HEK293 (cell line): ENCODE measurements around the gene NUP58.
A peak's percentile ranks its signal among the peaks of the same experiment; 100 is the strongest.

Source experiments
- CTCF ChIA-PET: fragments of 350-600 bp; formaldehyde crosslinking; extraction: SDS; loops from one replicate; lab custom pipeline; 2021; ENCODE audit warnings: antibody characterized with exemption; lab: Yijun Ruan, JAX
- POLR2A ChIA-PET: fragments of 300-600 bp; formaldehyde crosslinking; extraction: SDS; loops from one replicate; lab custom pipeline; 2020; ENCODE audit warnings: antibody characterized with exemption, inconsistent platforms; lab: Yijun Ruan, JAX
- H3K27ac ChIP-seq: fragments of 200-500 bp; sonication (Bioruptor generic); 2 replicates; pipeline ENCODE4 v1.5.1; 2014; ENCODE audit warnings: low read depth, low read length, control low read depth, inconsistent platforms; ENCODE audit errors: extremely low read depth
- H3K36me3 ChIP-seq, 2 experiments: fragments of 200-500 bp in 1 of 2; sonication (Bioruptor generic) in 1 of 2; 1 replicate in 1 of 2; 2 replicates in 1 of 2; pipeline ENCODE4 v1.5.1; 2014 to 2017; ENCODE audit warnings: inconsistent platforms in 2 of 2, low read length in 2 of 2; ENCODE audit not compliant: control insufficient read depth in 2 of 2, insufficient read depth in 1 of 2
- H3K4me1 ChIP-seq: fragments of 200-500 bp; sonication (Bioruptor generic); 2 replicates; pipeline ENCODE4 v1.5.1; 2014; ENCODE audit warnings: mild to moderate bottlenecking, low read length, inconsistent platforms; ENCODE audit not compliant: control insufficient read depth, insufficient read depth
- H3K4me3 ChIP-seq: 2 replicates; pipeline ENCODE4 v1.5.1; 2011; ENCODE audit warnings: low read depth, mild to moderate bottlenecking, control low read depth, low read length, moderate library complexity
- H3K9me3 ChIP-seq: fragments of 200-500 bp; sonication (Bioruptor generic); 2 replicates; pipeline ENCODE4 v1.5.1; 2014; ENCODE audit warnings: low read depth, low read length, inconsistent platforms; ENCODE audit not compliant: control insufficient read depth, insufficient read depth
- GLIS1 ChIP-seq: fragments of 450-650 bp; formaldehyde crosslinking; IDR thresholded peaks from 2 replicates; pipeline ENCODE4 v1.5.1; 2016; ENCODE audit warnings: missing biosample characterization, missing genetic modification characterization
- HOXC10 ChIP-seq: sonication (generic); formaldehyde crosslinking; IDR thresholded peaks from 2 replicates; pipeline ENCODE4 v1.8.1; 2023; ENCODE audit warnings: mild to moderate bottlenecking, missing genetic modification reagents
- KLF8 ChIP-seq: fragments of 450-650 bp; formaldehyde crosslinking; IDR thresholded peaks from 2 replicates; pipeline ENCODE4 v1.5.1; 2016; ENCODE audit warnings: missing biosample characterization, missing genetic modification characterization
- MEIS1 ChIP-seq: sonication (generic); formaldehyde crosslinking; IDR thresholded peaks from 2 replicates; pipeline ENCODE4 v1.8.1; 2022; ENCODE audit warnings: missing genetic modification reagents, mild to moderate bottlenecking, borderline replicate concordance
- PRDM1 ChIP-seq: fragments of 450-650 bp; formaldehyde crosslinking; IDR thresholded peaks from 2 replicates; pipeline ENCODE4; 2016; ENCODE audit warnings: missing biosample characterization, missing genetic modification characterization
- SETDB1 ChIP-seq: IDR thresholded peaks from one replicate; pipeline ENCODE4 v1.6.1; 2017; ENCODE audit warnings: mild to moderate bottlenecking, low read length, moderate library complexity, mixed read lengths; ENCODE audit not compliant: insufficient read length
- ZBTB20 ChIP-seq: fragments of 450-650 bp; formaldehyde crosslinking; IDR thresholded peaks from 2 replicates; pipeline ENCODE4 v1.5.1; 2016; ENCODE audit warnings: missing biosample characterization, missing genetic modification characterization
- ZBTB8A ChIP-seq: fragments of 450-650 bp; formaldehyde crosslinking; IDR thresholded peaks from 2 replicates; pipeline ENCODE4 v1.5.1; 2016; ENCODE audit warnings: missing biosample characterization, missing genetic modification characterization
- ZFP37 ChIP-seq: fragments of 450-650 bp; formaldehyde crosslinking; IDR thresholded peaks from 2 replicates; pipeline ENCODE4 v1.5.1; 2016; ENCODE audit warnings: missing biosample characterization, missing genetic modification characterization
- ZFP69B ChIP-seq: fragments of 450-650 bp; formaldehyde crosslinking; IDR thresholded peaks from 2 replicates; pipeline ENCODE4 v1.5.1; 2016; ENCODE audit warnings: missing biosample characterization, missing genetic modification characterization
- ZNF138 ChIP-seq: fragments of 450-650 bp; formaldehyde crosslinking; IDR thresholded peaks from 2 replicates; pipeline ENCODE4 v1.5.1; 2016; ENCODE audit warnings: missing biosample characterization, missing genetic modification characterization, borderline replicate concordance
- ZNF266 ChIP-seq: fragments of 450-650 bp; formaldehyde crosslinking; IDR thresholded peaks from 2 replicates; pipeline ENCODE4 v1.5.1; 2016; ENCODE audit warnings: missing biosample characterization, missing genetic modification characterization, low read depth
- ZNF274 ChIP-seq, 2 experiments: fragments of 200-500 bp in 1 of 2; fragments of 450-650 bp in 1 of 2; sonication (Bioruptor generic) in 1 of 2; formaldehyde crosslinking in 1 of 2; IDR thresholded peaks; 2 replicates each; pipeline versions ENCODE4 v1.5.1 to v1.6.1; 2014 to 2016; ENCODE audit warnings: borderline replicate concordance in 1 of 2, inconsistent platforms in 1 of 2, low read length in 1 of 2, missing biosample characterization in 1 of 2, missing genetic modification characterization in 1 of 2
- ZNF311 ChIP-seq: fragments of 450-650 bp; formaldehyde crosslinking; IDR thresholded peaks from 2 replicates; pipeline ENCODE4 v1.5.1; 2017; ENCODE audit warnings: missing biosample characterization, missing genetic modification characterization, borderline replicate concordance
- ZNF366 ChIP-seq: fragments of 450-650 bp; formaldehyde crosslinking; conservative IDR thresholded peaks from 2 replicates; pipeline ENCODE4 v1.5.1; 2016; ENCODE audit warnings: missing biosample characterization, missing genetic modification characterization
- ZNF433 ChIP-seq: fragments of 450-650 bp; formaldehyde crosslinking; IDR thresholded peaks from 2 replicates; pipeline ENCODE4 v1.5.1; 2016; ENCODE audit warnings: missing biosample characterization, missing genetic modification characterization, low read depth
- ZNF514 ChIP-seq: fragments of 450-650 bp; formaldehyde crosslinking; IDR thresholded peaks from 2 replicates; pipeline ENCODE4 v1.5.1; 2016; ENCODE audit warnings: missing biosample characterization, missing genetic modification characterization
- ZNF544 ChIP-seq: fragments of 450-650 bp; formaldehyde crosslinking; IDR thresholded peaks from 2 replicates; pipeline ENCODE4 v1.5.0; 2017; ENCODE audit warnings: missing biosample characterization, missing genetic modification characterization
- ZNF555 ChIP-seq: fragments of 450-650 bp; formaldehyde crosslinking; conservative IDR thresholded peaks from 2 replicates; pipeline ENCODE4 v1.5.1; 2017; ENCODE audit warnings: missing biosample characterization, mild to moderate bottlenecking, missing genetic modification characterization, inconsistent platforms
- ZNF571 ChIP-seq: fragments of 450-650 bp; formaldehyde crosslinking; IDR thresholded peaks from 2 replicates; pipeline ENCODE4 v1.5.0; 2017; ENCODE audit warnings: missing biosample characterization, missing genetic modification characterization
- ZNF677 ChIP-seq: fragments of 450-650 bp; IDR thresholded peaks from 2 replicates; pipeline ENCODE4 v1.5.0; 2018; ENCODE audit warnings: missing biosample characterization, mild to moderate bottlenecking, missing genetic modification characterization, moderate library complexity
- ZNF747 ChIP-seq: fragments of 450-650 bp; formaldehyde crosslinking; IDR thresholded peaks from 2 replicates; pipeline ENCODE4 v1.5.1; 2016; ENCODE audit warnings: missing biosample characterization, missing genetic modification characterization
- ZXDB ChIP-seq: fragments of 450-650 bp; formaldehyde crosslinking; IDR thresholded peaks from 2 replicates; pipeline ENCODE4 v1.5.1; 2016; ENCODE audit warnings: missing biosample characterization, missing genetic modification characterization
- TF ChIP-seq, protein P1 (sequence below): fragments of 450-650 bp; formaldehyde crosslinking; IDR thresholded peaks from 2 replicates; pipeline ENCODE4 v1.5.1; 2016; ENCODE audit warnings: missing biosample characterization, missing genetic modification characterization
- TF ChIP-seq, protein P2 (sequence below): fragments of 450-650 bp; formaldehyde crosslinking; IDR thresholded peaks from 2 replicates; pipeline ENCODE4 v1.5.1; 2016; ENCODE audit warnings: missing biosample characterization, missing genetic modification characterization, low read depth
- TF ChIP-seq, protein P3 (sequence below): fragments of 450-650 bp; formaldehyde crosslinking; IDR thresholded peaks from 2 replicates; pipeline ENCODE4 v1.5.1; 2016; ENCODE audit warnings: missing biosample characterization, missing genetic modification characterization

Gene NUP58

DNA sequence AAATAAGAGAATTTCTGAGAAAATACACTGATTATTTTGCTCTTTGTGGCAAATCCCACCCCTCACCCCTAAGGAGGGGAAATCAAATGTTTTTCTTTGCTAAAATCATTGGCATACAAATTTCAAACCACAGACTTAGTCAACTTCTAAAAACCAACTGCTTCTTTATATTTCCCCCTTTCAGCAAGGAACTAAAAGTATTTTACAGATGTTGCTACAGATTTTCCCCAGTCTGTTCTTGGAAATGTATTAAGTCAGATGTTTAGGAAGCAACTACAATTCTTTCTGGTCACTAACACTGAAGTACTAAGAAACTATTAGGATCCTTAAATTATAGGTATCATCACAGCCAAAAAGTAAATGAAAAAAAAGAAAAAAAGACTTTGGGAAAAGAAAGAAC, 21.0 kb upstream of the NUP58 start:
- peaks cover 0 to 6% of the 10 kb centered on the region in 2 experiments; a peak in 2 of 3 replicates for H3K36me3 ChIP-seq
- CTCF ChIA-PET = no interaction called here
- H3K4me3 ChIP-seq = no peak overlapping the region
- no peaks in the 10 kb centered on the region for H3K9me3 ChIP-seq
- POLR2A ChIA-PET = interaction anchor here (0.6 kb wide), 1 partner anchor 24 kb away, joined by 3 read pairs; no protein-coding TSS in a partner anchor
- TF ChIP-seq ZNF555 = no peak
- TF ChIP-seq, protein P1, sequence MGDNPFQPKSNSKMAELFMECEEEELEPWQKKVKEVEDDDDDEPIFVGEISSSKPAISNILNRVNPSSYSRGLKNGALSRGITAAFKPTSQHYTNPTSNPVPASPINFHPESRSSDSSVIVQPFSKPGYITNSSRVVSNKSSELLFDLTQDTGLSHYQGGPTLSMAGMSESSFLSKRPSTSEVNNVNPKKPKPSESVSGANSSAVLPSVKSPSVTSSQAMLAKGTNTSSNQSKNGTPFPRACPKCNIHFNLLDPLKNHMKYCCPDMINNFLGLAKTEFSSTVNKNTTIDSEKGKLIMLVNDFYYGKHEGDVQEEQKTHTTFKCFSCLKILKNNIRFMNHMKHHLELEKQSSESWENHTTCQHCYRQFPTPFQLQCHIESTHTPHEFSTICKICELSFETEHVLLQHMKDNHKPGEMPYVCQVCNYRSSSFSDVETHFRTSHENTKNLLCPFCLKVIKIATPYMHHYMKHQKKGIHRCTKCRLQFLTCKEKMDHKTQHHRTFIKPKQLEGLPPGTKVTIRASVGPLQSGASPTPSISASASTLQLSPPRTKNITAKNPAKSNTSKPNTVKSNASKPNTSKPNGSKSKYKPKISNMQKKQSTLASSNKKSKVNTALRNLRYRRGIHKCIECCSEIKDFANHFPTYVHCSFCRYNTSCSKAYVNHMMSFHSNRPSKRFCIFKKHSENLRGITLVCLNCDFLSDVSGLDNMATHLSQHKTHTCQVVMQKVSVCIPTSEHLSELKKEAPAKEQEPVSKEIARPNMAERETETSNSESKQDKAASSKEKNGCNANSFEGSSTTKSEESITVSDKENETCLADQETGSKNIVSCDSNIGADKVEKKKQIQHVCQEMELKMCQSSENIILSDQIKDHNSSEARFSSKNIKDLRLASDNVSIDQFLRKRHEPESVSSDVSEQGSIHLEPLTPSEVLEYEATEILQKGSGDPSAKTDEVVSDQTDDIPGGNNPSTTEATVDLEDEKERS (tag by site-specific recombination) = no peak
- no peak for TF ChIP-seq ZNF544 (tag by site-specific recombination)
- TF ChIP-seq ZNF138 (tag by site-specific recombination) = no peak
- TF ChIP-seq, protein P2, sequence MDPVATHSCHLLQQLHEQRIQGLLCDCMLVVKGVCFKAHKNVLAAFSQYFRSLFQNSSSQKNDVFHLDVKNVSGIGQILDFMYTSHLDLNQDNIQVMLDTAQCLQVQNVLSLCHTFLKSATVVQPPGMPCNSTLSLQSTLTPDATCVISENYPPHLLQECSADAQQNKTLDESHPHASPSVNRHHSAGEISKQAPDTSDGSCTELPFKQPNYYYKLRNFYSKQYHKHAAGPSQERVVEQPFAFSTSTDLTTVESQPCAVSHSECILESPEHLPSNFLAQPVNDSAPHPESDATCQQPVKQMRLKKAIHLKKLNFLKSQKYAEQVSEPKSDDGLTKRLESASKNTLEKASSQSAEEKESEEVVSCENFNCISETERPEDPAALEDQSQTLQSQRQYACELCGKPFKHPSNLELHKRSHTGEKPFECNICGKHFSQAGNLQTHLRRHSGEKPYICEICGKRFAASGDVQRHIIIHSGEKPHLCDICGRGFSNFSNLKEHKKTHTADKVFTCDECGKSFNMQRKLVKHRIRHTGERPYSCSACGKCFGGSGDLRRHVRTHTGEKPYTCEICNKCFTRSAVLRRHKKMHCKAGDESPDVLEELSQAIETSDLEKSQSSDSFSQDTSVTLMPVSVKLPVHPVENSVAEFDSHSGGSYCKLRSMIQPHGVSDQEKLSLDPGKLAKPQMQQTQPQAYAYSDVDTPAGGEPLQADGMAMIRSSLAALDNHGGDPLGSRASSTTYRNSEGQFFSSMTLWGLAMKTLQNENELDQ = no peak
- TF ChIP-seq ZNF274 (IDR thresholded peaks at IDR 0.05; ENCODE audit: low read length) = no peak
- no peak for TF ChIP-seq ZNF274 (tag by site-specific recombination; IDR thresholded peaks at IDR 0.05; ENCODE audit: borderline replicate concordance)
- no peak for TF ChIP-seq ZNF311 (tag by site-specific recombination)
- no peak for TF ChIP-seq ZNF677
- TF ChIP-seq, protein P3, sequence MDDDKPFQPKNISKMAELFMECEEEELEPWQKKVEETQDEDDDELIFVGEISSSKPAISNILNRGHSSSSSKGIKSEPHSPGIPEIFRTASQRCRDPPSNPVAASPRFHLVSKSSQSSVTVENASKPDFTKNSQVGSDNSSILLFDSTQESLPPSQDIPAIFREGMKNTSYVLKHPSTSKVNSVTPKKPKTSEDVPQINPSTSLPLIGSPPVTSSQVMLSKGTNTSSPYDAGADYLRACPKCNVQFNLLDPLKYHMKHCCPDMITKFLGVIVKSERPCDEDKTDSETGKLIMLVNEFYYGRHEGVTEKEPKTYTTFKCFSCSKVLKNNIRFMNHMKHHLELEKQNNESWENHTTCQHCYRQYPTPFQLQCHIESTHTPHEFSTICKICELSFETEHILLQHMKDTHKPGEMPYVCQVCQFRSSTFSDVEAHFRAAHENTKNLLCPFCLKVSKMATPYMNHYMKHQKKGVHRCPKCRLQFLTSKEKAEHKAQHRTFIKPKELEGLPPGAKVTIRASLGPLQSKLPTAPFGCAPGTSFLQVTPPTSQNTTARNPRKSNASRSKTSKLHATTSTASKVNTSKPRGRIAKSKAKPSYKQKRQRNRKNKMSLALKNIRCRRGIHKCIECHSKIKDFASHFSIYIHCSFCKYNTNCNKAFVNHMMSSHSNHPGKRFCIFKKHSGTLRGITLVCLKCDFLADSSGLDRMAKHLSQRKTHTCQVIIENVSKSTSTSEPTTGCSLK (tag by site-specific recombination) = no peak
- TF ChIP-seq KLF8 (tag by site-specific recombination) = no peak
- TF ChIP-seq ZNF514 (tag by site-specific recombination) = no peak
- TF ChIP-seq ZXDB (tag by site-specific recombination) = no peak
- no peak for TF ChIP-seq ZNF571 (tag by site-specific recombination)
- no peak for TF ChIP-seq ZNF433 (tag by site-specific recombination)
- TF ChIP-seq MEIS1 = no peak
- TF ChIP-seq ZNF747 (tag by site-specific recombination) = no peak
- TF ChIP-seq, all 188 proteins: peak for 0
- H3K27ac ChIP-seq = no peak overlapping the region
- H3K4me1 ChIP-seq = no peaks in the 10 kb centered on the region

DNA sequence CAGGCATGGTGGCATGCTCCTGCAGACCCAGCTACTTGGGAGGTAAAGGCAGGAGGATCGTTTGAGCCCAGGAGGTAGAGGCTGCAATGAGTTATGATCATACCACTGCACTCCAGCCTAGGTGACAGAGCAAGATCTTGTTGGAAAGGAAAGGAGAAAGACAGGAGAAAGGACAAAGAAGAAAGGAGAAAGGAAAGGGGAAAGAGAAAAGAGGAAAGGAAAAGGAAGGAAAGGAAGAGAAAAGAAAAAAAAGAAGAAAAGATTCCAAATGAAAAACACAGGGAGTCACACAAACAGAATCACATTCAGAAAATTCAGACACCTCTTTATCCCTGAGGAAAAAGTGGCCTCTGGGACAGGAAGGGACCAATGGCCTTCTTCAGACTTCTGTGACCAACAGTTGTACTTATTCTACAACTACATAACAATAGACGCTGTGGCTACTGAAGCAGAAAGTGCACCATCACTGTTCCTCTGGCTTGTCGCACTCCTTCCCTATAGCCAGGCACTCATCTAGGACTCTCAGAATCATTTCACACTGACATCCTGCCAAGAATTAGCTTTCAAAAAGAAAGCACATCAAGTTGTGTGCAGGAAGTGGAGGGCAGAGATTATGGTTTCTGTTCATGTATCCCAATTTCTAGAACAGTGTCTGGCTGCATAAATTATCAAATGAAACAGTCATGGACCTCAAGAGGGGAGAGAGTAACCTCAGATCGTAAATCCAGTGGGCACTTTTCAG, 20.1 kb upstream of the NUP58 start:
- ChIA-PET POLR2A (no interaction called here), CTCF (no interaction called here)
- Histone ChIP-seq H3K9me3 (no peaks in the 10 kb centered on the region), H3K4me1 (no peaks in the 10 kb centered on the region), H3K36me3 (peaks cover 0 to 6% of the 10 kb centered on the region in 2 experiments; a peak in 2 of 3 replicates), H3K27ac (no peak overlapping the region), H3K4me3 (no peak overlapping the region)
- TF ChIP-seq ZBTB8A (tag by site-specific recombination) = no peak
- TF ChIP-seq ZFP37 = no peak
- TF ChIP-seq, protein P2 = no peak
- no peak for TF ChIP-seq ZNF266 (tag by site-specific recombination)
- TF ChIP-seq SETDB1 = no peak
- no peak for TF ChIP-seq HOXC10
- TF ChIP-seq GLIS1 (tag by site-specific recombination) = peak; percentile 66
- TF ChIP-seq ZBTB20 = no peak
- TF ChIP-seq ZFP69B (tag by site-specific recombination) = no peak
- peak; percentile 99 for TF ChIP-seq PRDM1 (tag by site-specific recombination)
- TF ChIP-seq ZNF366 (tag by site-specific recombination) = 0 out of 2 replicates have a peak, but pooled peaks have one; percentile 40
